Peyer's patch (tissue), 4 donors: ENCODE data around the gene MAF.

Source experiments
- CTCF ChIP-seq, 6 experiments: fragments of 450-650 bp in 4 of 6; fragments of 200-600 bp in 2 of 6; sonication (generic) in 1 of 6; IDR thresholded peaks; one replicate each; pipeline ENCODE4 v1.5.1; 2017 to 2019; ENCODE audit warnings: antibody characterized with exemption in 6 of 6, mild to moderate bottlenecking in 3 of 6, moderate library complexity in 1 of 6
- POLR2A ChIP-seq, 2 donors: fragments of 450-650 bp; IDR thresholded peaks; one replicate each; pipeline ENCODE4 v1.5.1; 2017; ENCODE audit warnings: antibody characterized with exemption in 2 of 2, mild to moderate bottlenecking in 2 of 2, moderate library complexity in 2 of 2

- TF ChIP-seq POLR2A (IDR thresholded peaks at IDR 0.05) (no peak), CTCF (IDR thresholded peaks at IDR 0.05) (no peak)
These were observed 45.2 kb upstream of the MAF start for GRCh38 chr16:79645701-79646100.
